A549 (cell line): ENCODE results near the gene ABHD1. TPM values are rescaled to one million over a fixed set of nuclear protein-coding genes. Genes with fewer than 3 reads are reported as not detected.

Source experiments
- ATAC-seq, 2 experiments: fragments of 200-7000 bp in 1 of 2; fragments of >200 bp in 1 of 2; cut with Nextera tagmentation in 1 of 2; cut with Tn5 transposase in 1 of 2; 3 replicates each; pipeline versions ENCODE4 v1.8.0 to v1.9.1; 2018 to 2020; ENCODE audit warnings: mild to moderate bottlenecking in 1 of 2, moderate library complexity in 1 of 2
- CTCF ChIA-PET: fragments of 300-600 bp; sonication (Branson Sonifier 250); formaldehyde crosslinking; extraction: SDS; loops from one replicate; lab custom pipeline; 2021; ENCODE audit warnings: antibody characterized with exemption, inconsistent platforms; lab: Yijun Ruan, JAX
- POLR2A ChIA-PET: fragments of 350-600 bp; formaldehyde crosslinking; extraction: SDS; loops from one replicate; lab custom pipeline; 2021; ENCODE audit warnings: antibody characterized with exemption, inconsistent platforms; lab: Yijun Ruan, JAX
- DNase-seq, 2 experiments: peaks; one replicate each; pipeline versions ENCODE4 v3.0.0 to v3.0.0-alpha.2; 2011 to 2016; ENCODE audit warnings: low read depth in 1 of 2, low spot score in 1 of 2
- FAIRE-seq: peaks from 2 replicates; lab custom pipeline; 2011; peaks lifted over from hg19 to GRCh38; lab: Jason Lieb, UNC
- H3K27ac ChIP-seq, 2 experiments: fragments of >200 bp; sonication (Bioruptor Twin); formaldehyde crosslinking; 3 replicates each; pipeline ENCODE4 v1.5.1; 2016 to 2017
- H3K4me1 ChIP-seq: fragments of >200 bp; sonication (Bioruptor Twin); formaldehyde crosslinking; 3 replicates; pipeline ENCODE4 v1.6.1; 2016
- H3K4me2 ChIP-seq: fragments of >200 bp; sonication (Bioruptor Twin); formaldehyde crosslinking; 3 replicates; pipeline ENCODE4 v1.6.1; 2016
- H3K4me3 ChIP-seq: fragments of >200 bp; sonication (Bioruptor Twin); formaldehyde crosslinking; 3 replicates; pipeline ENCODE4 v1.5.1; 2016
- H3K9me3 ChIP-seq: fragments of >200 bp; sonication (Bioruptor Twin); formaldehyde crosslinking; 3 replicates; pipeline ENCODE4 v1.6.1; 2016
- BCL3 ChIP-seq: fragments of >200 bp; sonication (Bioruptor Twin); formaldehyde crosslinking; IDR thresholded peaks from 3 replicates; pipeline ENCODE4 v1.6.1; 2016
- CTCF ChIP-seq: fragments of >200 bp; sonication (Bioruptor Twin); formaldehyde crosslinking; IDR thresholded peaks from 3 replicates; pipeline ENCODE4 v1.5.1; 2016
- FOSB ChIP-seq: fragments of 250-450 bp; sonication (Bioruptor Pico); IDR thresholded peaks from 2 replicates; pipeline ENCODE4 v1.5.0; 2020; ENCODE audit warnings: mild to moderate bottlenecking, moderate library complexity
- FOXS1 ChIP-seq: fragments of 250-450 bp; sonication (Bioruptor Pico); IDR thresholded peaks from 2 replicates; pipeline ENCODE4 v1.5.0; 2020; ENCODE audit warnings: mild to moderate bottlenecking, moderate library complexity
- HDAC2 ChIP-seq: fragments of 200-600 bp; sonication (generic); IDR thresholded peaks from 2 replicates; pipeline ENCODE4 v1.6.1; 2016
- NPAS2 ChIP-seq: fragments of 250-450 bp; sonication (Bioruptor Pico); IDR thresholded peaks from 2 replicates; pipeline ENCODE4 v1.8.0; 2022; ENCODE audit warnings: mild to moderate bottlenecking, moderate library complexity, borderline replicate concordance
- RARB ChIP-seq: fragments of 250-450 bp; sonication (Bioruptor Pico); IDR thresholded peaks from 2 replicates; pipeline ENCODE4 v1.8.0; 2021; ENCODE audit warnings: mild to moderate bottlenecking, moderate library complexity
- REST ChIP-seq: fragments of 200-600 bp; sonication (generic); IDR thresholded peaks from 2 replicates; pipeline ENCODE4 v1.6.1; 2016; ENCODE audit warnings: antibody characterized with exemption, mild to moderate bottlenecking, moderate library complexity
- TP53 ChIP-seq: fragments of 250-450 bp; sonication (Bioruptor Pico); IDR thresholded peaks from 2 replicates; pipeline ENCODE4 v1.5.0; 2021; ENCODE audit warnings: mild to moderate bottlenecking, moderate library complexity
- ZC3H11A ChIP-seq: fragments of 450-650 bp; IDR thresholded peaks from 2 replicates; pipeline ENCODE4 v1.6.1; 2014; ENCODE audit warnings: antibody characterized with exemption, mild to moderate bottlenecking
- WGBS: methylation state at CpG from one replicate; pipeline ENCODE4 v1.1.6; 2017; ENCODE audit errors: missing lambda C conversion rate; 5-methylcytosine and 5-hydroxymethylcytosine counted together
- polyA plus RNA-seq, 4 experiments: library from polyadenylated mRNA; depleted of rRNA in 3 of 4; stranded (reverse); fragments of >200 nt; fragmentation: RNase III in 1 of 4; extraction: RNeasy Plus Mini Kit Qiagen cat#74134 plus additional on column Dnase treatment in 1 of 4; gene quantifications; 2 replicates in 3 of 4; 3 replicates in 1 of 4; pipeline ENCODE4 v1.2.3, GENCODE V29; 2011 to 2017
- TF ChIP-seq, protein P1 (sequence below): fragments of 250-450 bp; sonication (Bioruptor Pico); IDR thresholded peaks from 2 replicates; pipeline ENCODE4 v1.5.0; 2020; ENCODE audit warnings: low read depth, mild to moderate bottlenecking, moderate library complexity

Gene ABHD1
- polyA plus RNA-seq, 2 of the 4 experiments (the other 2 are of a cell fraction): 0.96 to 1.9 TPM

DNA sequence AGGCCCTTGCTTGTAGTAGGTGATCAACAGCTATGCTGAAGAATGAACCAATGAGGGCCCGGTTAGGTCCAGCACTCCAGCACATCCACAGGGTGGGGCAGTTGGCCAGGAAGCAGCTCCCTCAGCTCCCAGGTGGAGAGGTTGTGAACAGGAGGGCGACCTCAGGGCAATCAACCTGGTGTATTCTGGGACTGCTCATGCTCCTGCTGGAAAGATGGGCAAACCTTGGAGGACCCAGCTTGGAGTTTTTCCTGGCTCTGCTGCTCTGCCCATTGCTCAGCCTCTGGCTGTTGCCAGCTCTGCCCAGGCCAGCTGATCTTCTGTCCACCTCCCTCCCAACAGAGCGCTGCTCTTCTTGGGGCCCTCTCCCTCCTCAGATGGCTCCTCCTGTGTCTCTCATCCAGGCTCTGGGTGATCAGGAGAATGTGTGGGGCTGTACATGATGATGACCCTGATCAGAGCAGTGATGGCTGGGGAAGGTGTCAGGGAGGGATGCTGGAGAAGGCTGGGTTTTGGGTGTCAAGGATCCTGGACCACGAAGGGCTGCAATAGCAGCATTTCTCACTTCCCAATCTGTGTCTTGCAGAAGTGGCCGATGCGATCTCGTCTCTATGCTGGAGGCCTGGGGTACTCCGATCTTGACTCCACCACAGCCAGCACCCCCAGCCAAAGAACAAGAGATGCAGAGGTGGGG, 28.6 kb downstream of the ABHD1 start:
- CTCF ChIA-PET: interaction anchor here (0.8 to 5.1 kb wide), 15 partner anchors 10 to 151 kb away, joined by 3 to 36 read pairs (median 4); partner anchors contain the start of gene PREB
- TF ChIP-seq CTCF (no peak), HDAC2 (no peak), NPAS2 (CRISPR knock-in tag) (no peak)
- H3K4me1 ChIP-seq: 0 out of 3 replicates have a peak, but pooled peaks cover 8% of the 10 kb centered on the region
- H3K27ac ChIP-seq: no peak overlapping the region
- H3K4me2 ChIP-seq: no peak overlapping the region
- POLR2A ChIA-PET: interaction anchor here (0.6 kb wide), 1 partner anchor 213 kb away, joined by 4 read pairs; no protein-coding TSS in a partner anchor
- peak; percentile 25 to 68; a peak in 3 of 6 replicates for ATAC-seq
- peak in 1 of 2 experiments; percentile 24 for DNase-seq
- WGBS: 76% methylated on average over 8 of the region's 8 CpGs
- H3K9me3 ChIP-seq: no peaks in the 10 kb centered on the region
- H3K4me3 ChIP-seq: no peak overlapping the region
- no peak for FAIRE-seq

DNA sequence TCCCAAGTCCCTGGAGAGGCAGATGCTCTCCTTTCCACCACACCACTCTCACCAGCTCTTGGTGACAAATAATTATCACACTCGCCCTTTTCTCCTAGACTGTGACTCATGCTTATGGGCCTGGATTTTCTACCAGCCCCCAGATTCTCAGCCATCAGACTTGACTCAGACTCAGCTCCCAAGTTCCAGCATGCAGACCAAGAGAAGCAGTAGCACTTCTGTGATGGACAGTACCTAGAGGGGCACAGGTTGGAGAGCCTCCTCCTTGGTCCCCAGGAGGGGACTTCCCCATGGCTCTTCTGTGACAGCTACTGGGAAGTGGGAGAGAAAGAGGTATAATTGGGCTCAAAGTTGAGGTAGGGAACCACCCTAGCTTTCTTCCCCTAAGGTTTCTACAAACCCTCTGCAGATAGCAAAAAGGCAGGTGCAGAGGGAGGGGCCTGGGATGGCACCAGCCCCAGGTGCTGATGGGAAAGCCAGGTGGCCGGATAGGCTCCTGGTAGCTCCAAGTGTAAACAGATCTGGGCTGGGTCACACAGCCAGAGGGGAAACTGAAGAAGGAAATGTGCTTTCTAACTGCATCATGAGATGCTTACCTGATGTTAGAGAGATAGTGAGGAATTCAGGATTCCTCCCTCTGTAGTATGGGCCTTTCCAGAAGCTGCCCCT, 29.3 kb downstream of the ABHD1 start:
- no peaks in the 10 kb centered on the region for H3K9me3 ChIP-seq
- H3K4me1 ChIP-seq: 0 out of 3 replicates have a peak, but pooled peaks cover 8% of the 10 kb centered on the region
- ATAC-seq: peak in 1 of 2 experiments; percentile 13; a peak in 2 of 6 replicates
- no peak for FAIRE-seq
- CTCF ChIA-PET: interaction anchor here (0.8 to 5.1 kb wide), 13 partner anchors 10 to 151 kb away, joined by 3 to 36 read pairs (median 4); partner anchors contain the start of gene PREB
- no peak overlapping the region for H3K4me3 ChIP-seq
- TF ChIP-seq BCL3 (no peak), CTCF (no peak), REST (no peak)
- POLR2A ChIA-PET: no interaction called here
- no peak overlapping the region for H3K27ac ChIP-seq
- no peak for DNase-seq
- no peak overlapping the region for H3K4me2 ChIP-seq
- WGBS: 81% methylated on average over 2 of the region's 2 CpGs

DNA sequence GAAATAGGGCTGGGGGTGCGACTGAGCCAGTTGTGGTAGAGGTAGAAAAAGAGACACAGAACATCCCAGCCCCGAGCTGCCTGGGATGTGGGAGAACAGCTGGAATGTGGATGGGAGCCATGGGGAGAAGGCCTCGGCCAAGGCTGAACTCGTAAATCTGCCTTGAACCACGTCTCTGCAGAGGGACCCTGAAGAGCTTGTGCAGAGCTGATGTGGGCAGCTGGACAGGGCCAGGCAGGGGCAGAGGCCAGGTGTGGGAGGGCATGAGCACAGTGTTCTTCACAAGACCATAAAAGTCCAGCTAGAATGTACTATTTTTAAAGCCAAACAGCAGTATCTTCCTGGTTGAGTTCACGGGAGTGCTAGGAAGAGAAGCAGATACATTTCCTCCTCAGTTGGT, 30.9 kb downstream of the ABHD1 start:
- FAIRE-seq (no peak), ATAC-seq (no peak), DNase-seq (no peak)
- H3K4me3 ChIP-seq: no peak overlapping the region
- 0 out of 3 replicates have a peak, but pooled peaks cover 8% of the 10 kb centered on the region for H3K4me1 ChIP-seq
- no peak overlapping the region for H3K27ac ChIP-seq
- ChIA-PET CTCF (interaction anchor here (1.2 to 5.1 kb wide), 6 partner anchors 14 to 149 kb away, joined by 3 to 36 read pairs (median 5); no protein-coding TSS in a partner anchor), POLR2A (no interaction called here)
- 81% methylated on average over 6 of the region's 6 CpGs for WGBS
- H3K9me3 ChIP-seq: no peaks in the 10 kb centered on the region
- TF ChIP-seq, protein P1, sequence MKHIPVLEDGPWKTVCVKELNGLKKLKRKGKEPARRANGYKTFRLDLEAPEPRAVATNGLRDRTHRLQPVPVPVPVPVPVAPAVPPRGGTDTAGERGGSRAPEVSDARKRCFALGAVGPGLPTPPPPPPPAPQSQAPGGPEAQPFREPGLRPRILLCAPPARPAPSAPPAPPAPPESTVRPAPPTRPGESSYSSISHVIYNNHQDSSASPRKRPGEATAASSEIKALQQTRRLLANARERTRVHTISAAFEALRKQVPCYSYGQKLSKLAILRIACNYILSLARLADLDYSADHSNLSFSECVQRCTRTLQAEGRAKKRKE (CRISPR knock-in tag): no peak
- TF ChIP-seq FOSB (CRISPR knock-in tag) (no peak), RARB (CRISPR knock-in tag) (no peak), ZC3H11A (no peak), TP53 (CRISPR knock-in tag) (no peak), FOXS1 (CRISPR knock-in tag) (no peak)
- H3K4me2 ChIP-seq: no peak overlapping the region
